Measurements from ENCODE around the gene PPP2R3B. TPM values are rescaled to one million over a fixed set of nuclear protein-coding genes. Genes with fewer than 3 reads are reported as not detected.

The PPP2R3B gene
- total RNA-seq, 1 experiment from 2014 or later = 19.1 TPM

- no peak overlapping the region for H2AFZ ChIP-seq (ENCODE audit: low read depth, low read length, poor library complexity, severe bottlenecking)
- H3K4me2 ChIP-seq (ENCODE audit: low read length) = no peak overlapping the region
- no peaks in the 10 kb centered on the region for H3K9me3 ChIP-seq (ENCODE audit: control insufficient read depth in 1 of 2, insufficient read depth in 1 of 2, low read depth in 1 of 2, low read length in 2 of 2)
- H3K4me1 ChIP-seq (ENCODE audit: control insufficient read depth in 1 of 2, insufficient read depth in 2 of 2, low read length in 2 of 2) = no peaks in the 10 kb centered on the region
- H3K4me3 ChIP-seq (replicated peaks in 1 of 2; ENCODE audit: low read depth in 1 of 2, low read length in 2 of 2) = no peak overlapping the region
- H4K20me1 ChIP-seq (ENCODE audit: insufficient read depth) = no peaks in the 10 kb centered on the region
- H3K27ac ChIP-seq (ENCODE audit: low read depth, low read length) = no peak overlapping the region
- no peaks in the 10 kb centered on the region for H3K27me3 ChIP-seq (ENCODE audit: insufficient read depth, low read length)
- intact Hi-C loops (cut with micrococcal nuclease) = no loop called here
- no peak overlapping the region for H3K9ac ChIP-seq (ENCODE audit: low read length)
- CTCF ChIA-PET = no interaction called here
- POLR2A ChIA-PET = no interaction called here
- H3K36me3 ChIP-seq (ENCODE audit: control insufficient read depth in 1 of 2, insufficient read depth in 2 of 2, low read length in 2 of 2) = no peaks in the 10 kb centered on the region
- RAD21 ChIA-PET (ENCODE audit: low non-redundant PET in 1 of 2, low total read pairs in 2 of 2, uncharacterized antibody in 2 of 2, unreplicated experiment in 2 of 2) = no interaction called here
- DNase-seq (ENCODE audit: low read depth, low spot score) (no peak), ATAC-seq (no peak)
- H3K79me2 ChIP-seq (ENCODE audit: insufficient read depth, low read length) = no peaks in the 10 kb centered on the region
- no TSS peak for BruUV-seq (replicated peaks)
- no peaks in the 10 kb centered on the region for H3K9me2 ChIP-seq (ENCODE audit: insufficient read depth)
- TF ChIP-seq CBX3 (IDR thresholded peaks at IDR 0.05; ENCODE audit: low read depth) (no peak), ZFX (IDR thresholded peaks at IDR 0.05) (no peak), ZNF274 (IDR thresholded peaks at IDR 0.05; ENCODE audit: low read depth, low read length) (no peak), SRF (IDR thresholded peaks at IDR 0.05; ENCODE audit: low read depth) (no peak), EGR1 (IDR thresholded peaks at IDR 0.05; ENCODE audit: low read depth) (no peak), YY1 (IDR thresholded peaks at IDR 0.05; ENCODE audit: extremely low read depth, insufficient replicate concordance, low read depth, low read length) (no peak), JUND (IDR thresholded peaks at IDR 0.05) (no peak), REST (IDR thresholded peaks at IDR 0.05; ENCODE audit: low read depth) (no peak), EZH2 (IDR thresholded peaks at IDR 0.05) (no peak), EZH2phosphoT487 (IDR thresholded peaks at IDR 0.05; ENCODE audit: borderline replicate concordance) (no peak), CTCF (IDR thresholded peaks at IDR 0.05 in 2 of 3, conservative IDR thresholded peaks at IDR 0.05 in 1 of 3; ENCODE audit: borderline replicate concordance in 1 of 3, insufficient read depth in 1 of 3, low read depth in 2 of 3, low read length in 2 of 3) (no peak), ZBTB33 (IDR thresholded peaks at IDR 0.05; ENCODE audit: extremely low read depth, insufficient replicate concordance, low read length) (no peak), ELF1 (IDR thresholded peaks at IDR 0.05; ENCODE audit: borderline replicate concordance, low read depth) (no peak), CEBPB (IDR thresholded peaks at IDR 0.05; ENCODE audit: low read depth) (no peak), TCF7L2 (IDR thresholded peaks at IDR 0.05; ENCODE audit: borderline replicate concordance, extremely low read depth, insufficient read depth, insufficient read length) (no peak)
These were observed 45.1 kb downstream of the PPP2R3B start for GRCh38 chrX:341541-342101.

Measured in HCT116 (cell line).